Measurements from ENCODE around the gene ART4. TPM values are rescaled to one million over a fixed set of nuclear protein-coding genes. Genes with fewer than 3 reads are reported as not detected.
A peak's percentile ranks its signal among the peaks of the same experiment; 100 is the strongest.

Gene ART4
- total RNA-seq, 4 donors from 2014 or later, result 0.13 to 0.18 TPM; not detected in 2

DNA sequence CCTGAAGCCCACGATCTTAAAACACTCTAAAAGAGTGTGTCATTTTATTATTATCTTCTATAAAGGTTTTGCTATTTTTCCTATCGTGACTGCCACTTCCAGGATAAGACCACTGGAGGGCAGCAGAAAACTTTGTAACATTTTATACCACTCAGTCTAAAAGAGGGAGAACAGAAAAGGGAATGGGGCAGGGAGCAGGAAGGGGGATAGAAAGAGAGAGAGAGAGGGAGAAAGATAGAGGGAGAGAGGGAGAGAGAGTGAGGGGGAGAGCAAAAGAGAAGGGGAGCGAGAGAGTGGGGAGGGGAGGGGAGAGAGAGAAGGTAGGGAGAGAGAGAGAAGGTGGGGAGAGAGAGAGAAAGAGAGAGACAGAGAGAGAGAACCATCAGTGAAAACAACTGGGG, 2.0 kb upstream of the ART4 start:
- Histone ChIP-seq H3K9me3 (no peaks in the 10 kb centered on the region), H3K36me3 (no peaks in the 10 kb centered on the region), H3K27ac (no peak overlapping the region), H3K27me3 (no peaks in the 10 kb centered on the region), H3K4me1 (no peaks in the 10 kb centered on the region), H3K4me3 (no peak overlapping the region)
- TF ChIP-seq, protein P1, sequence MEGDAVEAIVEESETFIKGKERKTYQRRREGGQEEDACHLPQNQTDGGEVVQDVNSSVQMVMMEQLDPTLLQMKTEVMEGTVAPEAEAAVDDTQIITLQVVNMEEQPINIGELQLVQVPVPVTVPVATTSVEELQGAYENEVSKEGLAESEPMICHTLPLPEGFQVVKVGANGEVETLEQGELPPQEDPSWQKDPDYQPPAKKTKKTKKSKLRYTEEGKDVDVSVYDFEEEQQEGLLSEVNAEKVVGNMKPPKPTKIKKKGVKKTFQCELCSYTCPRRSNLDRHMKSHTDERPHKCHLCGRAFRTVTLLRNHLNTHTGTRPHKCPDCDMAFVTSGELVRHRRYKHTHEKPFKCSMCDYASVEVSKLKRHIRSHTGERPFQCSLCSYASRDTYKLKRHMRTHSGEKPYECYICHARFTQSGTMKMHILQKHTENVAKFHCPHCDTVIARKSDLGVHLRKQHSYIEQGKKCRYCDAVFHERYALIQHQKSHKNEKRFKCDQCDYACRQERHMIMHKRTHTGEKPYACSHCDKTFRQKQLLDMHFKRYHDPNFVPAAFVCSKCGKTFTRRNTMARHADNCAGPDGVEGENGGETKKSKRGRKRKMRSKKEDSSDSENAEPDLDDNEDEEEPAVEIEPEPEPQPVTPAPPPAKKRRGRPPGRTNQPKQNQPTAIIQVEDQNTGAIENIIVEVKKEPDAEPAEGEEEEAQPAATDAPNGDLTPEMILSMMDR (IDR thresholded peaks at IDR 0.05), result peak; percentile 54 to 90 (median 76)
- TF ChIP-seq POLR2A (IDR thresholded peaks at IDR 0.05), result no peak
- DNase-seq, result peak in 2 of 3 donors; percentile 33 to 75

DNA sequence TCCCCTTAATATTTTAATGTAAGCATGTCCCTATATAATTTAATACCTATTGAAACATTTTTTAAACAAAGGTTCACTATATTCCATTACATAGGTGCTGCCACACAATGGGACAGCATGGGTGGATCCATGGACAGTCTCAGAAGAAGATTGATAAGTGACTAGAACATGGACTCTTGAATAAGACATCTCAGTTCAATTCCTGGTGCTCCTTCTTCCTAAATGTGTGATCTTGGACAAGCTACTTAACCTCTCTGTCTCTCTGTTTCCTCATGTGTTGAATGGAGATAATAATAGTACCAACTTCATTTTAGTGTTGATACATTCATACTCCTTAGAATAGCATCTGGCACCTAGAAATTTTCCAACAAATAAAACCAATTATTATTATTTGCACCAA, 1.1 kb upstream of the ART4 start:
- Histone ChIP-seq H3K4me3 (no peak overlapping the region), H3K27ac (no peak overlapping the region), H3K27me3 (no peaks in the 10 kb centered on the region), H3K36me3 (no peaks in the 10 kb centered on the region), H3K9me3 (no peaks in the 10 kb centered on the region), H3K4me1 (no peaks in the 10 kb centered on the region)
- DNase-seq, result no peak
- TF ChIP-seq POLR2A (IDR thresholded peaks at IDR 0.05), result no peak
- TF ChIP-seq, protein P1 (IDR thresholded peaks at IDR 0.05), result no peak

- H3K4me1 ChIP-seq, result no peaks in the 10 kb centered on the region
- no peak for DNase-seq
- peak overlapping the region in 1 of 4 donors; percentile 7 for H3K4me3 ChIP-seq
- no peak for TF ChIP-seq POLR2A (IDR thresholded peaks at IDR 0.05)
- TF ChIP-seq, protein P1 (IDR thresholded peaks at IDR 0.05), result no peak
- H3K27me3 ChIP-seq, result no peaks in the 10 kb centered on the region
- no peaks in the 10 kb centered on the region for H3K36me3 ChIP-seq
- H3K27ac ChIP-seq, result peak overlapping the region in 1 of 4 donors; percentile 41
- no peaks in the 10 kb centered on the region for H3K9me3 ChIP-seq
These were observed 1.0 kb downstream of the ART4 start for GRCh38 chr12:14842315-14842714.

DNA sequence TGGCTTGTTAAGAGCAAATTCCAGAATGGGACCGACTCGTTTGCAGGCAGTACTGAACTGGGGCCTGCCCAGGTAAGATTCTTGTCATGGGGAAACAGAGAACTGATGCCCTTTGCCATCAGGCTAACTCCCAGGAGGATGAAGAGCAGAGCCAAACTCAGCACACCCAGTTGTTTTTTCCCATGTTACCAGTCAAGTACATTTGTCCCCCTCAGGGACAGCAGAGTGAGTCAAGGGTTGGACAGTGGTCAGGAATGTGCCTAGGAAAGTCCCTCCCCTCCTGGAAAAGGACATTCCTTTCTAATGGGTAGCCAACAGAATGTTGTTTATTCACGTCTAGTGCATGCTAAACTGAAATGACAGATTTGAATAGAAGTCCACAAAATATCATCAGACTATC, 1.6 kb downstream of the ART4 start:
- no peak for DNase-seq
- no peaks in the 10 kb centered on the region for H3K27me3 ChIP-seq
- no peaks in the 10 kb centered on the region for H3K36me3 ChIP-seq
- no peak overlapping the region for H3K4me3 ChIP-seq
- no peak for TF ChIP-seq POLR2A (IDR thresholded peaks at IDR 0.05)
- TF ChIP-seq, protein P1 (IDR thresholded peaks at IDR 0.05), result no peak
- no peaks in the 10 kb centered on the region for H3K9me3 ChIP-seq
- peak overlapping the region in 2 of 4 donors; percentile 27 to 41 for H3K27ac ChIP-seq
- H3K4me1 ChIP-seq, result no peaks in the 10 kb centered on the region

DNA sequence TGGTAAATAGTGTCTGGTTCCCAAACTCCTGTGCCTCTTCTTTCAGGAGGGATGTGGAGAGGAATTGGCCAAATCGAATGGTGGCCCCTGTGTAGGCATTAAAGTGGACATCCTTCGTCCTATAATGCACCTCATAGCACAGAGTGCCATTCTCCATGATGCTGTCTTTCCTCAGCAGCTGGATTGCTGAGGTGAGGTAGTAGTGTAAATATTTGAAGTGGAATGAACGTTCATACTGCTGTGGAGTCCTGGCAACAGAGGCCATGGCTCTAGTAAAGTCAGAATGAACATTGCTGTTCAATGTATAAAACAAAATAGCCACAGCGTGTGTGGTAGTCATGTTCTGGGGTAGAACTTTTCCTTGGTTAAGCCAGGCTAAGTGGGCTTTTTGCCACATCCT, 2.7 kb downstream of the ART4 start:
- no peak for DNase-seq
- Histone ChIP-seq H3K27ac (no peak overlapping the region), H3K4me1 (no peaks in the 10 kb centered on the region), H3K4me3 (no peak overlapping the region), H3K36me3 (no peaks in the 10 kb centered on the region), H3K27me3 (no peaks in the 10 kb centered on the region), H3K9me3 (no peaks in the 10 kb centered on the region)
- TF ChIP-seq, protein P1 (IDR thresholded peaks at IDR 0.05), result no peak
- TF ChIP-seq POLR2A (IDR thresholded peaks at IDR 0.05), result no peak

DNA sequence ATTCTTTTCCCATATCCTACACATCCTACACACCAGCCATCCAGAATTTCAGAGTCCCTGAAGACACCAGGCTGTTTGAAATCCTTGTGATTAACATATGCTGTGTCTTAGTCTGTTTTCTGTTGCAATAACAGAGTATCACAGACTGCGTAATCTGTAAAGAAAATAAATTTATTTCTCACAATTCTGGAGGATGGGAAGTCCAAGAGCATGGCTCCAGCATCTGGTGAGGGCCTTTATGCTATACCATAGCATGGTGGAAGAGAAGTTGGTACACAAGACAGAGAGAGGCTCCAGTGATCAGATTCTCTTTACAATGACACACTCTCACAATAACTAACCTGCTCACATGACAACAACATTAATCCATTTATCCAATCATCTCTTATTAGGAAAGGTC, 4.1 kb downstream of the ART4 start:
- H3K9me3 ChIP-seq, result no peaks in the 10 kb centered on the region
- no peak overlapping the region for H3K4me3 ChIP-seq
- H3K36me3 ChIP-seq, result no peaks in the 10 kb centered on the region
- H3K4me1 ChIP-seq, result no peaks in the 10 kb centered on the region
- TF ChIP-seq, protein P1 (IDR thresholded peaks at IDR 0.05), result no peak
- no peak for TF ChIP-seq POLR2A (IDR thresholded peaks at IDR 0.05)
- no peak for DNase-seq
- no peaks in the 10 kb centered on the region for H3K27me3 ChIP-seq
- no peak overlapping the region for H3K27ac ChIP-seq

Measured in Peyer's patch (tissue), 4 donors.